NCI-H2081 treated with DMSO at 0.1 percent for 48 hours (cell line): ENCODE measurements around the gene ENAH.

Experiments
- DNase-seq: peaks from one replicate; lab custom pipeline; 2025; lab: John Stamatoyannopoulos, UW

ENAH gene

DNA sequence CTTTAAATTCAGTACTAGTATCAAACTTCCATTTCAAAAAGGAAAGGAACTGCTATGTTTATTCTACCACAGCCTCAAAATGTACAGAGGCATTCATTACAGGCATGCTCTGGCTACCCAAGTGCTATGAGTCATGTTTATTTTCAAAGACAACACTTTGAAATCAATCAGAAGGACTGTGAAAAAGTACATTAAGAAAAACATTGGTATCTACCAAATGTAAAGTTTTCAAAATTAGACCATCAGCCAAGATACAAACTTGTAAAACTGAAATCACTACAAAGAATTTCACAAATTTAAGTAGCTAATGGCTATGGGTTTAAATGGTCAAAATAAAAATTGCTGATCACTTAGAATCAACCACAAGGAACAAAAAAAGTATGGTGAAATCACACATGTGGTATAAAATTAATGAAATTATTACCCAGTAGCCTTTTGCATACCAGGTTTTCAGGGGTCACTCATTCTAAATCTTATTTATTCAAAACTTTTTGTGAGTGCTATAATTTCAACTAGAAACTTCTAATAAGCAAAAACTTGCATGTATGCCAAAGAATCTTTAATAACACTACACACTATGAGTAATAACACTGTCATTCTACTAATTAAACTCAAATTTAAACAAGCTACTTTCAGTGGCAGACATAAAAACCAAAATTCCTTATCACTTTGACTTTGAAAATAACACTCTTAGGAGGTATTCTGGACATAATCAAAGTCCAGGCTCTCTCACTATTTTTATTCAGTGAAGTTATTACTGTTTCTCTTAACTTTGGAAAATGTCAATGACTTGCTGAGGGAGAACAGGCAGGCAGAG is 49.2 kb downstream of the ENAH start:
- no peak for DNase-seq

DNA sequence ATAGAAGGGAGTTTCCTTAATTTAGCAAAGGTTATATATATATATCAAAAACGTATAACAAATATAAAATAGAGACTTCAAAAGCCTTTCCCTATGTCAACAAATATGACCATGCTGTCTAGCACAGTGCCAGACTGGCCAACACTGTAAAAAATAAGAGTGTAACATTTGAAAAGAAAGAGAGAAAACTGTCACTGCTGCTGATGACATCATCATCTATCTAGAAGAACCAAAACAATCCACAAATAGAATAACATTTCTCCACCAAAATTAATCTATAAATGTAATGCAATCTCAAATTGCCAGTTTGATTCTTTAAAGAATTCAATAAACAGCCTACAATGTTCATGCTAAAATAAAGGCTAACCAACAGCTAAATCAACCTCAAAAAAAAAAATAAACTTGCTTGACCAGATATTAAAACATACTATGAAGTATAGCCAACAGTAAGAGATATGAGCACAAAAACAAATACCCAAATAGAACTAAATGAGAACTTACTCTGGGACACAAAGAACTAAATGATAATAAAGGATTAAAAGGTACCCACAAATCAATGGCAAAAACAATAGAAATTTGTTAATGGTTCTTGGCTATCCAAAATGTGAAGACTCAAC is 50.2 kb downstream of the ENAH start:
- DNase-seq: no peak

DNA sequence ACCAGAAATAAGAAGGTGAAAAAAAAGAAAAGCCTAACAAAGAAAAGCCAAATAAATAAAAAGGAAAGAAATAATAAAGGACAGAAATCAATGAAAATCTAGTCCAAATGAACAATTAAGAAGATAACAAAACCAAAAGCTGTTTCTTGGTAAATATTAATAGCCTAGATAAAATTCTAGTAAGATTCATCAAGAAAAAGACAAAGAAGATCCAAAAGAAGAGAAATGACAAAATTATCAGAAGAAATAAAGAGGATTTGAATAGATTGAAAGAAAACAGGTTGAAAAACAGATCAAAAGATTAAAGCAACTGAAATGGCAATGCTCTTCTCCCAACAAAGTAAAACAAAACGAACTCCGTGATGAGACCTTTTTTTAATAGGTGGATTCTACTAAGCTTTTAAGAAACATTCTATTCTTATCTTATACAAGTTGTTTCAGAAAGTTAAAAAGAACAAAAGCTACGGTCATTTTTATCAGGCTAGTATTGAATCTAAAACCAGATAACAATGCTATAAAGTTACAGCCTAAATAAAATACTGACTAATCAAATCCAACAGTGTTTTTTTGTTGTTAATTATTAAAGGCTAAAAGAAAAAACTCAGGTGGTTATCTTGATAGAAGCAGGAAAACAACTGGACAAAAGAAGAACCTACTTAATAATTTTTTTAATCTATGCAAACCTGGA is 50.9 kb downstream of the ENAH start:
- DNase-seq: no peak

DNA sequence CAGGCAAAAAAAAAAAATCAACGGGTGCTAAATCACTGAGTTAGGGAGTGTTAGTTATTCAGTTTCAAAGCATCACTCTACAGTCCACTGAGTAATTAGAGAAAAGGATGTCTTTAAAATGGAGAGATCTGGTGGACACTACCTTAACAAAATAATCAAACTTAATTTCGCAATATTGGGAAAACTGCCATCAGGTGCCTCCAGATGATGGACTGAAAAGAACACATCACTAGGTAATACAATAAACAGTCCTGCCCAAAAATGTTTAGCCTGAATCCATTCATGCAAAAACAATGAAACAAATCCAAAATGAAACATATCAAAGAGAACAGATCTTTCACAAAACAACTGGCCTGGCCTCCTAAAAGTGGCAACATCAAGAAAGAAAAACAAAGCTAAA is 54.1 kb downstream of the ENAH start:
- no peak for DNase-seq

DNA sequence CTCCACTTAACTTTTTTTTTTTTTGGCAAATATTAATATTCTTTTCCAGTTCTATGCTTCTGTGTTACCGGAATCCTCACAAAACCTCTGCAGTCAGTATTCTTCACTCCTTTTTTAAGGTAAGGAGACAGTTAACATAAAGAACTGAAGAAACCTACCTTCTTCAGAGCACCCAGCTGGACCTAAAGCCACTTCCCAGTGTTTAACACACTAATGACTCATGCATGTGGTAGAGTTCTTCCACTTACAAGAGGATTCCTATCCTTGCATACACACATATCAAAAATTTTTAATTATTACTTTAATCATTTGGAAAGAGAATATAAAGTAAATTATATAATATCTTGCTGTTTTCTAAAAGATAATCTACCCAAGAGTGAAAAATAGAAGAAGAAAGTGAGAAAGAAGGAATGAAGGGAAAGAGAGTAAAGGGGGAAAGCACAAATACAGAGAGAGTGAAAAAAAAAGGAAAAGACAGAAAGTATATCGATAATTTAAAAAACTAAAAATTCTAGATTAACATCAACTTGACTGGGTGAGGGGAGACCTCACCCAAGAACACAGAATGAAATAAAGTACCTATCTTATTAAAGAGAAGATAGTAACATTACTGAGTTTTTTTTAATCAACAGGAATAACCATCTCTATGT is 54.9 kb downstream of the ENAH start:
- no peak for DNase-seq

DNA sequence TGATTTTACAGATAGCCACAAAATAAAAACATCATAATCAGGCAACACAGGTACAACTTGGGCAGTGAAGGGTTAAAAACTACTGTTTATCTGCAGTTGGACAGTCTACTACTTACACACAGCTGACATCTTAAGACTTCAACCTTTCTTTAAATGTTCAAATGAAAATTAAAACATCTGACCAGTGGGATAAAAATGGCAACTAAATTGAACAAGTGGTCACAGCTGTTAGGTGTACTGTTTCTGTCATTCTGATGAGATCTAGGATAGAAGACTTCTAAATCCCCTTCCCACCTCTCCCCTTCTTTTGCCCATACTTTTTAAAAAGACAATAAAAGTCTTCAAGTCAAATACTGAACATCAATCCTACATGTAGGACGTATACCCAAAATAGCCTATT is 56.2 kb downstream of the ENAH start:
- DNase-seq: no peak

DNA sequence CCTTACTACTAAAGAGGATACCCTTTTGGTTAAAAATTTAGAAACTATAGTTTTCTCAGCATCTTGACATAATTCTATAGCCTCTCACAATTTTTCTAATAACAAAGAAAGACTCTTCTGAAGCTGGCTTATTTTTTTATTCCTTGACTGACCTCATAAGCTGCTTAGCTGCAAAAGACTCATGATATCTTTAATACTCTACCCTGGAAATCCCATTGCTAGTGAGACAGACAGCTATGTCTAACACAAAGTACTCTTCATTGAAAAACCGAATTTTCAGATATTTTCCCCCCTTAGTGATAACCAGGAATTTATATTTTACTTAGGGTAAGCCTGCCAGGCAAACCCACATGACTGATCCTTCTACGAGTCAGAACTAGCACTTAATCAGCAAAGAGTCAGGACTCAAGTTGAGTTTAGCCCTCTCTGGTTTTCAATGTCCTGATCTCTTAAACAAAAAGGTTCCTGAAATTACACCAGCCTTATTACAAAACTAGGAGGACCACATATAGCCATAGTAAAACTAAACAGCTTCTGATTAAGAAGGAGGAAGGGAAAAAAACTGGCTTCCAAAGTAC is 56.9 kb downstream of the ENAH start:
- no peak for DNase-seq

DNA sequence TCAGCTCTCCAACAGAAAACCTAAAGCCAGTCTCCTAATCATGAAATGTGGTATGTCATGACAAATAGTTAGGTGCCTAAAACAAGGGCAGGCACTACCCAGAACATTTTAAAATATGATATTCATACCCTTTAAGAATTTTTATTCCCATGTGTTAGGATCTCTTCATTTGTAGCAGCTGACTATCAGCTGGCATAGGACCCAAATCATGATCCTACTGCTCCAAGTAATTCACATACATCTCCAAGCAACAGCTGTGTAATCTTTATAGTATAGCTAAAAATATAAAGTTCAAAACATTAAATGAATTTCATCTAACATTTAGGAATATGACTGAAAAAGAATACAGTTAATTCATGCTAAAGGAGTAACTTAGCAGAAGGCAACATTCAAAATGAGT is 57.5 kb downstream of the ENAH start:
- DNase-seq: no peak

DNA sequence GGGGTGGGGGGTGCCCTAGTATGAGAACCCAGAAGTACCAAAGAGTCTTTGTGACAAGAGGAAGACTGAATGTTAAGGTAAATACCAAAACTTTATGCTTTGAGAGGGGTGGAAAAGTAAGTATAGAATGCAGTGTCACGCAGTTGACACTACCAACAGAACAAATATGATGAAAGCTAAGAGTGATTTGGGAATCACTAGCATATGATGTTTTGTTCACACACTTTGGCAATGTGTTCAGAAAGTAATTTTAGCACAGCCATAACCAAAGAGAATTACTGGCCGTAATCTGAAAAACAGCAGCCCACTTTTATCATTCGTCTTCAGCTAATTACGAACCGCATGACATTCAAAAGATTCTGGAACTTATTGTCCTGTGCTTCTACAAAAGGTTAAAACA is 59.5 kb downstream of the ENAH start:
- no peak for DNase-seq

DNA sequence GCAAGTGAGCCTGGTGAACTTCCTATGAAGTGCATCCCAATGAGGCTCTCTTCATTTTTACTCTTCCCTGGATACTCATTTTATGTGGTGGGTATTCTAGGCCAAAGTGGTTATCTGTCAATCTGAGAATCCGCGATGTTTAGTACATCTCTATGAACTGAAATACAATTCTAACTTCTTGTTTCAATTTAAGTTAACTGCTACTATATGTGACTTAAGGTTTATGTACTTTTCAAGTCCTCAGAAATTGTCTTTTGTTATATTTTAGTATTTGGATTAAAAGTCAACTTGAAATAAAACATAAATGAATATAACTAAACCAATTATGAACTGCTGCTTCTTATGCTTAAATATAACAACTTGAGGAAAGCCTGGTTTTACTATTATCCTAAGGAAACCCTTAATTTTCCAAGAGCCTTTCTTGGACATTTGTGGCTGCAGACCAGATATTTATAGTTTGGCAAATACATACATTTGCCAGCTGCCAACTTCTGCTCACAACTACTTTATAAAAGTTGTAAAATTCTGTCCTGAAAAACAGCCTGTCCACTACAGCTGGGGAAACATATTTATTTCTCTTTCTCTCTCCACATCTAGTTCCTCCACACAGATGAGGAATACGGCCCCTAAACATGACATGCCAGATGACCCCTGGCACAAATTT is 60.4 kb downstream of the ENAH start:
- DNase-seq: no peak

DNA sequence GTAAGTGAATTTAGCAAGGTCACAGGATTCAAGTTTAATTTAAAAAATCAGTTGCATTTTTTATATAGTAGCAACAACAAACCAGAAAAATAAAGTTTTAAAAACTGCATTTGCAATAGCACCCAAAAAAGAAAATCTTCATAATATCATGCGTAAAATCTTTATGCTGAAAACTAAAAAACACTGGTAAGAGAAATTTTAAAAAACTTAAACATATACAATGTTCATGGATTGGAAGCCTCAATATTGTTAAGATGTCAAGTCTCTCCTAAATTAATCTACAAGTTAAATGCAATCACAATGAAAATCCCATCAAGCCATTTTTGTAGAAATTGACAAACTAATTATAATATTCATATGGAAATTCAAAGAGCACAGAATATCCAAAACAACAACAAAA is 65.6 kb downstream of the ENAH start:
- no peak for DNase-seq

DNA sequence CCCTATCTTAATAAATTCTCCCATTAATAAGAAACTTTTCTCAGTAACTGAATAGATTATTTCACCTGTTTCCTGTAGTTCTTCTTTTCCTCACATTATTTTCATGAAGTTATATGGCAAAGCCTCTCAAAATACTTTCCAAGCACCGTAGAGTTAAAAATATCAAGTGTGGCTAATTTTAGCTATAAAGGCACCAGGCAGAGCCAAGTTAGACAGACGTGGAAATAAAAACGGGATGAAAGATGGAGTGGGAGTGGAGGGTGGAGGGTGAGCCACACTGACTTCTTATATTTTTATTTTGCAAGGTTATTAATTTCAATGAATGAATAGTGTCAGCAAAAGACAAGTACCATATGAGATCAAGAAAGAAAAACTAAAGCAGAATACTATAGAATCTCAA is 71.7 kb downstream of the ENAH start:
- DNase-seq: no peak

DNA sequence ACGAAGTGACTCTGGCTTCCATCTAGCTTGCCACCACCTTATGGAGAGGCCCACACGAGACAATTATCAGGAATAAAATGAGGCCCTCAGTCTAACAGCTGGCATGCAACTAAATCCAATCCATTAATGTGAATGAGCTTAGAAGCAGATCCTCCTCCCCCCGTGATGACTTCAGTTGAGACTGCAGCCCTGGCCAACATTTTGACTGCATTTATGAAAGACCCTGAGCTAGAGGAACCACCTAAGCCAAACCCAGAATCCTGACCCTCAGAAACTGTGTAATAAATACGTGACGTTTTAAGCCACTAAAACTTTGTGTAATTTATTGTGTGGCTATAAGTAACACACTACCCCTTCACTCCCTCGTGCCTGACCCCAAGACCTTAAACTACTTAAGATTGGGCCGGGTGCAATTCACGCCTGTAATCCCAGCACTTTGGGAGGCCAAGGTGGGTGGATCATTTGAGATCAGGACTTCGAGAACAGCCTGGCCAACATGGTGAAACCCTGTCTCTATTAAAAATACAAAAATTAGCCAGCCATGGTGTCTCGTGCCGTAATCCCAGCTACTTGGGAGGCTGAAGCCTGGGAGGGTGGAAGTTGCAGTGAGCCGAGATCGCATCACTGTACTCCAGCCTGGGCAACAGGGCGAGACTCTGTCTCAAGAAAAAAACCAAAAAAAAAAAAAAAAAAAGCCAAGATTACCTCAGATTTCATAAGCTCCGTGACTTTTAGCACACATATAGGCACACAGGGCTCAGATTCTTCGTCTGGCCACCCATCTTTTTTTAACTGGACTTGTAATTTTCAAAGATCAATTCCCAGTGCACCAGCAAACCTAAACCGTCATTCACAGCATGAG is 72.5 kb downstream of the ENAH start:
- DNase-seq: no peak

DNA sequence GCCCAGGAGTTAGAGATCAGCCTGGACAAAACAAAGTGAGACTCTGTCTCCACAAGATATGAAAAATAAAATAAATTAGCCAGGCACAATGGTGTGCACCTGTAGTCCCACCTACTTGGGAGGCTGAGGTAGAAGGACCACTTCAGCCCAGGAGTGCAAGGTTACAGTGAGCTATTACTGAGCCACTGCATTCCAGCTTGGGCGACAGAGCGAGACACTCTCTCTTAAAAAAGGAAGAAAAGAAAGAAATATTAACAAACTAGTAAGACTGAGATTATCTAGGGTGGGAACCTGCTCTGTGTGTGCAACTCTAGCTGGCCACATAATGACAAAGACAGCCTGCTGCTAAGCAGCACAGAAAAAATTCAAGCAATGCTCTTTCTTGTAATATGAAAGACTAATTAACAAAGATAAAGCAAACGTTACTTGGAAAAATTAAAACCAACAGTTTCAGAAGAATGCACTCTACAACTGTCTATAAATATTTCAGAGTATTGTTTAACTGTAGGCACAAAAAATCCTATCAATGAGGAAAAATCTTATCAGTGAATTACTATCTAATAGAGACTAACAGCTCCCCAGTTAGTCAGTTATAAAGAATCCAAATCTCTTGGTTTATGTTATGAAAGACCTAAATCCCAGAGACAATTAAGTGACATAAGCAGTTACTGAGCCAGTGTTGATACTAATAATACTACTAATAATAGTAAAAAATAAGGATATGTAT is 74.5 kb downstream of the ENAH start:
- no peak for DNase-seq

DNA sequence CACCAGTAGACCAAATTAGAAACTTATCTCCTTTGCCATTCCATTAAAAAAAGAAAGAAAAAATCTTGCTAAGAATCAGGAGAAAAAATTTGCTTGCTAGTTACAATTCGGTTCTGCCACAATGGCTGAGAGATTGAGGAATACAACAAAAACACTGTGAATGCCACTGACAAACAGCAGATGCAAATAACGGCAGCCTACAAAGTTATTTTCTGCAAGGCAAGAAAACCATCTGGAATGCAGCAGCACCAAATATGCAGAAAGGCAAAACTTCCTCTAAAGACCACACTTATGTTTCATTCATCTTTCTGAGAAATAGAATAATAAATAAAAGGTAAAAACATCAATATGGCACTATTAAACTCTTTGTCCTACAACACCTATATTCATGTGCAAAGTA is 75.7 kb downstream of the ENAH start:
- DNase-seq: no peak

DNA sequence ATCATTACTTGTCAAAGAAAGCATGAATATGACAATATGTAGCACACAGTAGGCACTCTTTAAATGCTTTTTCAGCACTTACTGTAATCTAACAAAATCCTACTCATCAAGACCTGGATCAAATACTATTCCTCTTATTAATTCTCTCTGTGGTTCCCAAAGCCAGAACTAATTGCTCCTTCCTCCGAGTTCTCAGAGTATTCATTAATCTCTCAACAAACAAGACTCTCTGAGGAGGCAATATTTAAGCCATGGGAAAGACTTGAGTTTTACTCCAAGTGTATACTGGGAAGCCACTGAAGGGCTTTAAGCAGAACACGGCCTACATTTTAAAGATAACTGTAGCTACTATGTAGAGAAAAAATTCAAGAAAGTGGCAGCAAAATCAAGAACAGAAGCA is 79.7 kb downstream of the ENAH start:
- no peak for DNase-seq

DNA sequence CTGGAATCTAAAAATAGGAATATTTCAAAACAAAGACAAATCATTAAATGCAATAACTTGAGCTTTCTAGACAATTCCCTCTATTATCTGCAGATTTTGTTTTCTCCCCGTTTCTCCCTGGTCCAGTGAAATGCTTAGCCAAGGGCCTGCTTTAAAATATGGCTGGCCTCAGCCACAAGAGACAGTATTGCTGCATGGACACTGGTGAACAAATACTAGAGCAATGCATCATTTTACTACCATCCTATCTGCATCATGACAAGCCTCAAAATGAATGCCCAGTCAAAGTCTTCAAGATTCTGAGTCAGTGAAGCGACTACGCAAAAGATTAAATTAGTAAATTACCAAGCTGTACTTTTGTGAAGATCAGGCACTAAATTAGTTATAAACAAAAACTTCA is 80.5 kb downstream of the ENAH start:
- DNase-seq: no peak

DNA sequence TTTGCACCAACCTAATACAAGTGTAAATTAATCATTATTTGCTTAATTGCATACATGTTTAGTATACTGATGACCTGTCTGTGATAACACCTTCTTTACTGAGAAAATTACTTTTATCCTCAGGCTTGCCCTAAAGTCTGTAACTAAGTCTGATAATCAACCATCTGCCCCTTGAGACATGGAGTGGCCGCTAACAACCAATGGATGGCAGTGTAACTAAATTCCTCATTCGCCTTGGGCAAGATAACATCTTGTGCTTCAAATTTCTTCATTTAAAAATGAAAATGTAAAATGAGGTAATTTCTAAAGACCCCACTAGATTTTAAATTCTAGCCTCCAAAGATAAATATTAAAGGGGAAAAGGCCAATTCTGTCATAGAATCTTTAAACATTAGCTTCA is 85.1 kb downstream of the ENAH start:
- no peak for DNase-seq

DNA sequence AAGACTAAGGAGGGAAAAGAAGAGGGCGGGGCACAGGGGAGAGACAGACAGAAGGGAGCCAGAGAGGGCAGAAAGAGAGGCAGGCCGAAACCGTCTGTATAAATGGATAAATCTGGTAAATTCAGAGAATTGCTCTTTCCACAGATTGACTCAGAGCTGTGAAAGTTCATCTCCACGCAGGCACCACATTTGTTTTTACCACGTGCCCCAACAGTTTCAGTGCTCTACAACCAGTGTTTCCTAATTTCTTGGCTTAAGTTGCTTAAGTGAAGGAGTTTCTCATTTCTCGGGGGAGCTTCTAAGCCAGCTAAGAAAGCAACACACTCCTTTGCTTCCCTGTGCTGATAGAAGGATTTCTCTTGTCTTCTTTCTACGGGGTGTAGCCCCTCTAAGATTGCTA is 87.1 kb downstream of the ENAH start:
- DNase-seq: no peak

DNA sequence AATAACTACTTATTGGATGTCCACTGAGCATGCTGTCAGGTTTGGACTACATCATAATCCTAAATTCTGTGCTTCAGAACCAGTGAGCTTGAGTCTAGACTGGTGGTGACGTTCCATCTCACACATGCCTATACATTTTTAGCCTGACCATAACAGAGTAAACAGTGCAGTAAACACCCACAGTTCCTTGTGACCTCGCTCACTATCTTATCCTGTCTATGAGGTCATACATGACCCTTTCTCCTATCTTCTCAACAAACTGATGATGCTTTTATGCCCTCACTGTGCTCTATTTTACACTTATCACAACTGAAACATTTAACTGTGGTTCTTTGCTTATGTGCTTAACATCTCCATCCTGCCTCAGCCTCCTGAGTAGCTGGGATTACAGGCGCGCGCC is 91.2 kb downstream of the ENAH start:
- no peak for DNase-seq
